DOHH2 (cell line): ENCODE results near the gene PEAK1.

Experiments
- EZH2phosphoT487 ChIP-seq: fragments of 200-600 bp; sonication (generic); IDR thresholded peaks from 2 replicates; pipeline ENCODE4 v1.6.1; 2017; ENCODE audit warnings: borderline replicate concordance, mild to moderate bottlenecking, antibody characterized with exemption, low read length, moderate library complexity, mixed read lengths
- TF ChIP-seq, protein P1 (sequence below): fragments of 200-600 bp; sonication (generic); IDR thresholded peaks from one replicate; pipeline ENCODE4 v1.5.1; 2014; ENCODE audit warnings: antibody characterized with exemption, mild to moderate bottlenecking, low read depth, low read length; ENCODE audit not compliant: poor library complexity, severe bottlenecking

- TF ChIP-seq, protein P1, sequence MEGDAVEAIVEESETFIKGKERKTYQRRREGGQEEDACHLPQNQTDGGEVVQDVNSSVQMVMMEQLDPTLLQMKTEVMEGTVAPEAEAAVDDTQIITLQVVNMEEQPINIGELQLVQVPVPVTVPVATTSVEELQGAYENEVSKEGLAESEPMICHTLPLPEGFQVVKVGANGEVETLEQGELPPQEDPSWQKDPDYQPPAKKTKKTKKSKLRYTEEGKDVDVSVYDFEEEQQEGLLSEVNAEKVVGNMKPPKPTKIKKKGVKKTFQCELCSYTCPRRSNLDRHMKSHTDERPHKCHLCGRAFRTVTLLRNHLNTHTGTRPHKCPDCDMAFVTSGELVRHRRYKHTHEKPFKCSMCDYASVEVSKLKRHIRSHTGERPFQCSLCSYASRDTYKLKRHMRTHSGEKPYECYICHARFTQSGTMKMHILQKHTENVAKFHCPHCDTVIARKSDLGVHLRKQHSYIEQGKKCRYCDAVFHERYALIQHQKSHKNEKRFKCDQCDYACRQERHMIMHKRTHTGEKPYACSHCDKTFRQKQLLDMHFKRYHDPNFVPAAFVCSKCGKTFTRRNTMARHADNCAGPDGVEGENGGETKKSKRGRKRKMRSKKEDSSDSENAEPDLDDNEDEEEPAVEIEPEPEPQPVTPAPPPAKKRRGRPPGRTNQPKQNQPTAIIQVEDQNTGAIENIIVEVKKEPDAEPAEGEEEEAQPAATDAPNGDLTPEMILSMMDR = no peak
- no peak for TF ChIP-seq EZH2phosphoT487
Observed at GRCh38 chr15:77287385-77287784, 132.5 kb downstream of the PEAK1 start.
